Cerebellar cortex (tissue), 1 donor: Measurements from ENCODE around the gene COL6A5.
"Not testable (repeated sequence)": the region's sequence is repeated elsewhere in the genome, so short reads cannot be mapped to it uniquely, and the experiment has no call there.

ENCODE experiments used
- DNase-seq: peaks from one replicate; pipeline ENCODE4 v3.0.0-alpha.2; 2015; ENCODE audit warnings: low spot score

The COL6A5 gene

GRCh38 chr3:130345487-130346079 is at the start of gene COL6A5:
Gene COL6A5 (plus strand): TSS chr3:130345672. CDS start chr3:130373639, 27,967 bp downstream.
- no peak for DNase-seq

GRCh38 chr3:130299531-130299930 is 45.9 kb upstream of the COL6A5 start:
- no peak for DNase-seq

- no peak for DNase-seq
Measured at GRCh38 chr3:130300888-130301287, 44.6 kb upstream of the COL6A5 start.

GRCh38 chr3:130310109-130310508 is 35.4 kb upstream of the COL6A5 start:
- no peak for DNase-seq

- no peak for DNase-seq
Measured at GRCh38 chr3:130312374-130312773, 33.1 kb upstream of the COL6A5 start.

GRCh38 chr3:130316169-130316568 is 29.3 kb upstream of the COL6A5 start:
- no peak for DNase-seq

- DNase-seq: no peak
Measured at GRCh38 chr3:130323503-130323902, 22.0 kb upstream of the COL6A5 start.

- DNase-seq: no peak
Measured at GRCh38 chr3:130340766-130341165, 4.7 kb upstream of the COL6A5 start.

GRCh38 chr3:130341388-130341787 is 4.1 kb upstream of the COL6A5 start:
- no peak for DNase-seq

GRCh38 chr3:130341882-130342281 is 3.6 kb upstream of the COL6A5 start:
- DNase-seq: no peak

GRCh38 chr3:130342821-130343661 is 2.4 kb upstream of the COL6A5 start:
- no peak for DNase-seq

GRCh38 chr3:130348258-130348657 is 2.8 kb downstream of the COL6A5 start:
- not testable (repeated sequence) for DNase-seq

GRCh38 chr3:130354430-130354829 is 9.0 kb downstream of the COL6A5 start:
- DNase-seq: no peak

GRCh38 chr3:130374033-130374432 is 28.6 kb downstream of the COL6A5 start:
- DNase-seq: no peak

- no peak for DNase-seq
Measured at GRCh38 chr3:130374908-130375307, 29.4 kb downstream of the COL6A5 start.

- DNase-seq: no peak
Measured at GRCh38 chr3:130377960-130378676, 32.6 kb downstream of the COL6A5 start.

- DNase-seq: no peak
Measured at GRCh38 chr3:130378677-130379191, 33.3 kb downstream of the COL6A5 start.

- DNase-seq: no peak
Measured at GRCh38 chr3:130379274-130379673, 33.8 kb downstream of the COL6A5 start.

- no peak for DNase-seq
Measured at GRCh38 chr3:130380398-130380797, 34.9 kb downstream of the COL6A5 start.

- DNase-seq: no peak
Measured at GRCh38 chr3:130383424-130383823, 38.0 kb downstream of the COL6A5 start.

- no peak for DNase-seq
Measured at GRCh38 chr3:130384476-130385025, 39.1 kb downstream of the COL6A5 start.

GRCh38 chr3:130386604-130387263 is 41.3 kb downstream of the COL6A5 start:
- no peak for DNase-seq
